Sigmoid colon (tissue), 4 donors: ENCODE results near the gene WNK1.

Experiments used
- CTCF ChIP-seq, 4 experiments: fragments of 450-650 bp in 3 of 4; fragments of 200-600 bp in 1 of 4; IDR thresholded peaks; one replicate each; pipeline ENCODE4 v1.5.1; 2016 to 2019; ENCODE audit warnings: antibody characterized with exemption in 4 of 4, mild to moderate bottlenecking in 3 of 4, moderate library complexity in 2 of 4
- EP300 ChIP-seq, 4 donors: sonication (generic); formaldehyde crosslinking; IDR thresholded peaks; one replicate each; pipeline ENCODE4 v1.6.1; 2017; ENCODE audit warnings: antibody characterized with exemption in 4 of 4
- POLR2A ChIP-seq, 2 donors: fragments of 450-650 bp; IDR thresholded peaks; one replicate each; pipeline ENCODE4 v1.6.1; 2016; ENCODE audit warnings: antibody characterized with exemption in 2 of 2, mild to moderate bottlenecking in 2 of 2, moderate library complexity in 2 of 2
- POLR2AphosphoS5 ChIP-seq, 4 donors: sonication (generic); formaldehyde crosslinking; IDR thresholded peaks; one replicate each; pipeline ENCODE4 v1.6.1; 2017; ENCODE audit warnings: antibody characterized with exemption in 4 of 4

- no peak for TF ChIP-seq CTCF (IDR thresholded peaks at IDR 0.05)
- TF ChIP-seq POLR2A (IDR thresholded peaks at IDR 0.05): no peak
- no peak for TF ChIP-seq EP300 (IDR thresholded peaks at IDR 0.05)
- TF ChIP-seq POLR2AphosphoS5 (IDR thresholded peaks at IDR 0.05): no peak
Observed at GRCh38 chr12:931060-931459, 178.7 kb downstream of the WNK1 start.
